Sciatic nerve (tissue), 2 donors: Measurements from ENCODE around the gene TIGIT. TPM values are rescaled to one million over a fixed set of nuclear protein-coding genes. Genes with fewer than 3 reads are reported as not detected.

Experiments
- ATAC-seq: fragments of 200-7000 bp; cut with Tn5 transposase; one replicate; pipeline ENCODE4 v1.9.1; 2020; ENCODE audit warnings: mild to moderate bottlenecking, moderate library complexity
- DNase-seq: peaks from one replicate; pipeline ENCODE4 v3.0.0-alpha.2; 2020; ENCODE audit warnings: low spot score
- intact Hi-C: fragments of 100-400 bp; cut with DNase I; formaldehyde crosslinking; loops from one replicate; pipeline ENCODE4 v1.14.2; 2022
- total RNA-seq: library from RNA; stranded (reverse); fragmentation: NEBNext Ultra II Directional; extraction: Animal tissue kit (Norgen Biotek cat#: 25700); gene quantifications from one replicate; pipeline ENCODE4 v1.2.1, GENCODE V29; 2021
- donor health status: DM: no; HTN: no; CAD: no.
- donor health status: DM: no; HTN: no; CAD: no.

TIGIT gene
- total RNA-seq, 1 donor from 2014 or later = 1.1 TPM

DNA sequence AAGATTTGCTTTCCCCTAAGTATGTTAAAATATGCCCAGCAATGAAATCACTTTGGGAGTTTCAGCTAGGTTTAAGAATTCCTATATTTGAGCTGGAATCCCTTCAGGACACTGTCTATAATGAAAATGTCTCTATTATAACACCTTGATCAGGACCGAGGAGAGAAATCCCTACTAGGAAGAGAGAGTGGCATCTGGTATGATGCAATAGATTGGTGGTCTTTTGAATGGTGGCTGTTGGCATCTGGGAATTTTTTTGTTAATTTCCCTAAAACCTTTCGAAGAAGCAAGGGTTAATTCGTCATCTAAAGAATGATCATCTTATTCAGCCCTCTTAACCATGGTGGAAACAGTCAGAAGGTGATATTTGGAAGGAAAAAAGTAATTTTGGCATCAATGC, 43.0 kb downstream of the TIGIT start:
- ATAC-seq (no peak), DNase-seq (no peak)
- intact Hi-C loops = no loop called here

DNA sequence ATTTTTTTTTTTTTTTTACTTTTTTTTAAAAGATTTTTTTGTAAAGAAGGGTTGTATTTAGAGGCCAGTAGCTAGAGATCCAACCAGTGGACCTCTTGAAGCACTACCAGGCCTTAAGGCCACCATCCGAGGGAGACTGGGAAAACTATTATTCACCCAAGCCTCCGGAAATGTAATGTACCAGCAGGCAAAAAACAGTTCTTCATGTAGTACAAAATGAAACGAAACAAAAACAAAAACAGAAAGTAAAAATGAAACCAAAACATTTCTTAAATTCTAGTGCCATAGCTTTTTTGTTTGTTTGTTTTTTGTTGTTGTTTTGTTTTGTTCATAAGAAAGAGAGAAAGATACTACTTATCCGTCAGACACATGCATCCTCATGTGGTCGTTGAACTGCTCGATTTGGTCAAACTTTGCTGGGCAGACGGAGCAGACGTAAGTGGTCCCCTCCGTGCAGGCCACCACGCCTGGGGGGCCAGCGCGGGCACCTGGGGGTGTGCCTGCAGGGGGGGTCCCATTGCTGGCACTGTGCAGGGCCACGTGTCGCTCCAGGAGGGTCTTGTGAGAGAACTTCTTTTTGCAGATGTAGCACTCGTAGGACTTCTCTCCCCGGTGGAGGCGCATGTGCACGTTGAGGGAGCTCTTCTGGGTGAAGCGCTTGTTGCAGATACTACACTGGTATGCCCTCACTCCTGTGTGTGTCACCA, 45.0 kb downstream of the TIGIT start:
- peak; percentile 38 for ATAC-seq
- intact Hi-C loops = no loop called here
- no peak for DNase-seq

DNA sequence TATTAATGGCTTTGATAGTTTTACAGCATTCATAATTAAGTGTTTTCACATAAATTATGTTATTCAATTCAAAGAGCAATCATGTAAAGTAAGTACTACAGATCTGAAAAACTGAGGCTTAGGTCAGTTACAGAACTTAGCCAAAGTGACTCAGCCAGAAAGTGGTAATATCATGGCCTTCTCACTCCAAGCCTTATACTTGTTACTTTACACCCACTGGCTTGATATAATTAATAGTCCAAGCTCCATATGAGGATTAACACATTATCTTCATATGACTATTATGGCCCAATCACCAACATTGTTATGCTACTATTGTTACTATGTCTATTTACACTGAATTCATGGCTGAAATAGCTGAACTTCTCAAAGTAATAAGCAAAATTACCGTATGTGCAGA, 50.7 kb downstream of the TIGIT start:
- ATAC-seq = no peak

DNA sequence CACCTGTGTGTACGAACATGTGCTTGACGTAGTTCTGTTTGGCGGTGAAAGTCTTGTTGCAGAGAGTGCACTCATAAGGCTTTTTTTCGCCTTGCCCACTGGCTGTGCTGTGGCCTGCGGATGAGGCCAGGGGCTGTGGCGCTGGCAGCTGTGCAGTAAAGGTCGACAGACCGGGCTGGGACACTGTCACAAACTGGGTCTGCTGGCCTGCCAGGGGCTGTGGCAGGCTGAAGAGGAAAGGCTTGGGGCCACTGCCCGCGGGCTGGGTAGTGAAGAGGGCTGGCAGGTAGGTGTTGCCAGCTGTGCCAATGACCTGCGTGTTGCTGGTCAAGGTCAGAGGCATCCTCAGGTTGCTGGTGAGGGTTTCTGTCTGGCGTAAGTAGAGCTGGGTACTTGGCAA, 56.4 kb downstream of the TIGIT start:
- no peak for ATAC-seq
- no peak for DNase-seq
- intact Hi-C loops = no loop called here

More for the DNA sequence above, 50.7 kb downstream of the TIGIT start:
- intact Hi-C loops = no loop called here
- DNase-seq = no peak

DNA sequence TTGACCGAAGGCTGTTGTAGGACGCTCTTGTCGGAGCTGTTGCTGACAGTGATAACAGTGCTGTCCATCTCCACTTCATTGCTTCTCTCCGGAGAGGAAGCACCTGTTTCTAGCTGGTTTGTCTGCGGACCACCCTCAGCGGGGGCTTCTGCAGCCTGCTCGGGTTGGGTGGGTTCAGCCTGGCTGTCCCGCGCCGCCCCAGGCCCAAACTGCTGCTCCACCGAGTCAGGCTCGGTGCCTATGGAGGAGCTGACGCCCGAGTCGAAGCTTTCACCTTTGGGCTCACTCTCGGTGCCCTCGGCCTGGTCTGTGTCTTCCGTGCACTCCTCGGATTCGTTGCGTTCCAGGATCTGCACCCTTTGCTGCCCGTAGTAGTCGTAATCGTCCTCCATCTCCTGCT, 56.9 kb downstream of the TIGIT start:
- ATAC-seq (no peak), DNase-seq (no peak)
- intact Hi-C loops = no loop called here

DNA sequence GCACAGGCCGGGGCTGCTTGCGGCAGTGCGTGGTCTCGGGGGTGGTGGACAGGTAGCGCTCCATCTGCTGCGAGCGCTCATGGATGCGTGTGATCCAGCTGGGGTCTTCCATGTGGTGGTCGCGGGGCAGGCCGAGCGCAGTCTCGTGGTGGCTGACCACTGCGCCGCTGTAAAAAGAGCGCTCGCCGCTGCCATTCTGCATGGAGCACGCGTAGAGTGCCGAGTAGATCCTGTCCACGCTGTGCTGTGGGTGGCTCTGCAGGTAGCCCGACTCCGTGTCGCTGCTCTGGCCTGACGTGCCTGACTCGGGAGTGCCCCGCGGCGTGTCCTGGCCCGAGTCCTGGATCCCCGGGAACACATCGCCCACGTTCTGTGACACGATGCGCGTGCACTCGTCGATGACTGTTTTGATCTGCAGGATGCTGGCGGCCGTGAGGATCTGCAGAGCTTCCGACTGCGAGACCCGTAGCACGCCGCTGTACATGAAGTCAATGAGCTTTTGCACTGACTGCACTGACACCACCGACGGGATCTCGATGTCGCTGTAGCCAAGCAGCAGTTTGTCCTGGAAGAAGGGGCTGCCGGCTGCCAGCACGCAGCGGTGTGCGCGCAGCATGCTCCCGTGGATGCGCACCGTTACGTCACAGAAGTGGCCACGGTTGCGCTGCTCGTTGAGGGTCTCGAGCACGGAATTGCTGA, 57.4 kb downstream of the TIGIT start:
- ATAC-seq (no peak), DNase-seq (no peak)
- intact Hi-C loops = no loop called here

DNA sequence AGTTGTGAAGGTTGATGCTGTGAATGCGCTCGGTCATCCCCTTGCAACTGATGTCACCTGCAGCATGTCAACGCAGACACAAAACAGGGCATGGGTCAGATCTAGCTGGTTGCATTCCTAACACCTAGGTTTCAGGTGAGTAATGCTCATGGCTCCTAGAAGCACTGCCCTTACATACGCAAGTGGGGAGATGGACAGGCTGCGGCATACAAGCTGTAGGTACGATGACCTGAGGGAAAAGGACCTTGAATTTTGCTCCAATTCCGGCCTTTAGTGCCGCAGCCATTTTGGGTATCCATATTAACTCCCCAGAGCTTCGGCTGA, 58.0 kb downstream of the TIGIT start:
- intact Hi-C loops = no loop called here
- ATAC-seq (no peak), DNase-seq (no peak)

DNA sequence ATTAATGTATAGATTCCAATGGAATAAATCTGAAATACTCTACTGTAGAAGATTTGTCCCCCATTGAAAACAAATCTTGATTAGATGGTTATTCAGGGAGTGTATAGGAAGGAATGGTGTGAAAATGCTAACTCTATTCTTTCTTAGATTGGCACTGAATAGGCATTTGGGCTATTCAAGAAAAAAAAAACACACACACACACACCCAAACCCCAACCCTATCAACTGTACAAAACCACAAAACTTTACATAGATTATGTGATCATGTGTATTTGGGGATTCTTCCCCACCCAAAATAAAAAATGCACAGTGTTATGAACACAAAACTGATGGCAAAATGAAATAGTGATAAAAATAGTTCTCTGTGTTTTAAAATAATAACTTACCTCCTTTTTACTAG, 61.8 kb downstream of the TIGIT start:
- DNase-seq = no peak
- intact Hi-C loops = no loop called here
- no peak for ATAC-seq

DNA sequence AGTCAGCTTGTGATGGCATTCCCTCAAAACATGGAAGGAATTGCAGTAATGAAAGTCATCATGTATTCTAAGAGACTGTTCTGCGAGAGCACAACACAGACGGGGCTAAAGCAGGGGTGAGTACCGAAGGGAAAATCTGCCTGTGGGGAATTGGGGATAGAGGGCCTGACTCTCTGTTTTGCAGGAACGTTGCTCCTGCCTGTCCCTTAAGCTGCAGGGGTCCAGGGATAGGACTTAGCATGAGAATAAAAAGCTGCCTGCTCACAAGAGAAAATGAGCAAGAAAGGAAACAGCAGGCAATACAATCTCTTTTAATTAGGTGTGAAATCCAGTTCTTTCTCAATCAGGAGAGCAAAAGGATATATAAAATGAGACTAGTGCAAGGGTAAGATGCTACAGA, 62.2 kb downstream of the TIGIT start:
- DNase-seq (no peak), ATAC-seq (no peak)
- intact Hi-C loops = no loop called here

DNA sequence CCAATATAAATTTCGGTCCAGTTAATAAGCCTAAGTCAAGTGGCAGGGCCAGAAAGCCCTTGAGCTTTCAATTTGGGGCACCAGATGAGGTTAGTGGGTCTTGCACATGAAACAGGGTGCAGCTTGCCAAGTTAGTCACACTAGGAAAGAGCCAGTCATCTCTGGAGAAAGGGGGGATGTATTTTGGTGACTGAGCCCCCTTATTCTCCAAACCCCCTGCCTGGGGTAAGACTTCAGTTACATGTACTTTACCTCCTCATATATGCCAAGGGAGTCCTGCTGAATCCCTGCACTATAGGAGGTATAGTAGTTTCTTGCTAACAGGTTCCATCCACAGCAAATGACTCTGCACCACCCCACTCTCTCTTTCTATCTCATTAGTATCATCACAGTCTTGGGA, 62.7 kb downstream of the TIGIT start:
- ATAC-seq (no peak), DNase-seq (no peak)
- intact Hi-C loops = no loop called here

Other genes starting within 250 kb of the TIGIT start
- gene CCDC191, start 237.5 kb upstream of the TIGIT start, total RNA-seq = 13.9 TPM
- gene QTRT2, start 237.3 kb upstream of the TIGIT start, total RNA-seq = 21.4 TPM
- not detected for gene DRD3, start 115.0 kb upstream of the TIGIT start, total RNA-seq
- gene ZNF80, start 56.5 kb upstream of the TIGIT start, total RNA-seq = not detected